GM12892 (cell line): ENCODE results near the gene DLG5.

Experiments
- DNase-seq: peaks from one replicate; pipeline ENCODE4 v3.0.0; 2011; ENCODE audit not compliant: insufficient read length
- FAIRE-seq: peaks from 2 replicates; lab custom pipeline; 2011; peaks lifted over from hg19 to GRCh38; lab: Jason Lieb, UNC
- POLR2A ChIP-seq: IDR thresholded peaks from 2 replicates; pipeline ENCODE4 v1.6.1; 2011; ENCODE audit warnings: low read depth, low read length, control low read depth
- POLR2AphosphoS5 ChIP-seq: IDR thresholded peaks from 2 replicates; pipeline ENCODE4 v1.6.1; 2011; ENCODE audit warnings: low read depth, low read length, control low read depth
- TAF1 ChIP-seq: IDR thresholded peaks from 2 replicates; pipeline ENCODE4 v1.6.1; 2011; ENCODE audit warnings: low read depth, mild to moderate bottlenecking, control low read depth, low read length, borderline replicate concordance

Gene DLG5

GRCh38 chr10:77943121-77943901 is 16.8 kb upstream of the DLG5 start:
- DNase-seq: no peak
- TF ChIP-seq POLR2AphosphoS5 (no peak), TAF1 (no peak), POLR2A (no peak)

DNA sequence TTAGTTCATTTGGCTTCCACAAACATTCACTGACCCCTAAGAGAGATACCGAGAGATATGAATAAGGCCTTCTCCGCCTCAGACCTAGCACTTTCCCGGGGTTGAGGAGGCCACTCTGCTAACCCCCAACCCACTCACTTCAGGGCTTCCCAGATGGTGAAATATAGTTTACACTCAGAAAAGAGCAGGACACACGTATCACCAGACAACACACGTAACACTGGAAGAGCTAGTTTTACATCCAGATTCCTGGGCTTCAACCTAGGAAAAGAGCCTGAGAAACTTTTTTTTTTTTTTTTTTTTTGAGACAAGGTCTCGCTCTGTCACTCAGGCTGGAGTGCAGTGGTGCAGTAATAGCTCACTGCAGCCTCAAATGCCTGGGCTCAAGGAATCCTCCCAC is 15.2 kb upstream of the DLG5 start:
- FAIRE-seq: no peak
- no peak for DNase-seq
- no peak for TF ChIP-seq POLR2AphosphoS5
- TF ChIP-seq TAF1: no peak
- TF ChIP-seq POLR2A: no peak

More at GRCh38 chr10:77943121-77943901, 16.8 kb upstream of the DLG5 start:
- FAIRE-seq: no peak

DNA sequence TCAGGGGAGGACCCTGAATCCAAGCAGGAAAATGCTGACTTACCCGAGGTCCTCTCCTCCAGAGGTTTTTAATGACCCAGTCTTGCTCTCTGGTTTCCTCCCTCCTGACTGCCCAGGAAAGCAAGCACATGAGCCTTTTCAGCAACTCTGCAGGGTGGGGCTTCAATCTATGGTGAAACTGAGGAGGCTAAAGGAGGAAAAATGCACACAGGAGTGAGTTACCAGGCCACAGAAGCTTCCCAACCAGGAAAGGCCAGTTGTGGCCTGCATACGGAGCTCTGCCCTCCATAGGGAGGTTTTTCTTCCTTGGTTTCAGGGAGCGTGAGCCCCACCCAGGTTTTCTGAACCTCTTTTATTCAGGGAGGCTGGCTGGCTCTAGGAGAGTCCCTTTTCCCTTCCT is 14.1 kb upstream of the DLG5 start:
- TF ChIP-seq POLR2A (no peak), POLR2AphosphoS5 (no peak), TAF1 (no peak)
- FAIRE-seq (no peak), DNase-seq (no peak)

GRCh38 chr10:77940225-77940624 is 13.7 kb upstream of the DLG5 start:
- no peak for DNase-seq
- no peak for FAIRE-seq
- TF ChIP-seq POLR2AphosphoS5: no peak
- TF ChIP-seq TAF1: no peak
- TF ChIP-seq POLR2A: no peak

- TF ChIP-seq POLR2AphosphoS5: no peak
- TF ChIP-seq TAF1: no peak
- TF ChIP-seq POLR2A: no peak
- FAIRE-seq (no peak), DNase-seq (no peak)
These were observed 13.0 kb upstream of the DLG5 start for GRCh38 chr10:77939561-77940001.

- no peak for TF ChIP-seq POLR2A
- DNase-seq (no peak), FAIRE-seq (no peak)
These were observed 10.4 kb upstream of the DLG5 start for GRCh38 chr10:77936697-77937567.

- TF ChIP-seq POLR2AphosphoS5 (no peak), POLR2A (no peak), TAF1 (no peak)
- FAIRE-seq (no peak), DNase-seq (no peak)
These were observed 5.6 kb upstream of the DLG5 start for GRCh38 chr10:77932016-77932715.

DNA sequence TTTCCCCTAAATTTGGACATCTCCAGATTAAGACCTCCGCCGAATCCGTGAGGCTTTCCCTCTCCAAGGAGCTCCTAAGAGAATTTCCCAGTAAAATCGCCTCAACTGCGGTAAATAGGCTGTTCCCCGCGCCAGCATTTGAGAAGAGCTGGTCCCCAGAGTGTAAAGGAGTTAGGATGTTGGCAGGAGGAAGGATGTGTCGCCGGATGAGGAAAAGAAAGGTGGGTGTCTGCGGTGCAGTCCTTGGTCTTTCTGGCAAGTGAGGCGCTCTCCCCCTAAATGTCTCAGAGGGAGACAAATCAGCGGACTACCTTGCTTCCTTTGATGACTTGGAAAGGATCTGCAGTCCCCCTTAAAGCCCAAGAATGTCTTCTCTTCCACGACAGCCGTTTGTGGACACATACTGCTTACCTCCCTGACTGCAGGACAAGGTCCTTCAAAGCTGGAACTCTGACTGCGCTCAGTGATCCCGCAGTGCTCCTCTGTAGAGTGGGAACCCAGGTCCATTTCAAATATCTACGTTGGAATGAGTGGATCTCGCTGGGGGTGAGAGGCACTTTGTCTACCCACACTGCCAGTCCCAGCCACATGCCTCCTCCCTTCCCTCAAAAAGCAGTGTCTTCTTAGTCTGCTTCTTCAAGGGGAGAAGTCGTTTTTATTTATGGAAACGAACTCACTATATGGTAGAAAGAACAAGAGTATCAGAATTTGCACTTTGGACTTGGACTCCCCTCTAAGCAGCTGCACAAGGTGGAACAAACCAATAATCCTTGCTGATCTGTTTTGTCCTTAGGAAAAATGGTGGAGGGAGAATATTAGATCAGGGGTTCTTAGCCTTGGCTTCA is 1.1 kb upstream of the DLG5 start:
- no peak for TF ChIP-seq POLR2AphosphoS5
- no peak for TF ChIP-seq POLR2A
- no peak for TF ChIP-seq TAF1
- no peak for FAIRE-seq
- no peak for DNase-seq

DNA sequence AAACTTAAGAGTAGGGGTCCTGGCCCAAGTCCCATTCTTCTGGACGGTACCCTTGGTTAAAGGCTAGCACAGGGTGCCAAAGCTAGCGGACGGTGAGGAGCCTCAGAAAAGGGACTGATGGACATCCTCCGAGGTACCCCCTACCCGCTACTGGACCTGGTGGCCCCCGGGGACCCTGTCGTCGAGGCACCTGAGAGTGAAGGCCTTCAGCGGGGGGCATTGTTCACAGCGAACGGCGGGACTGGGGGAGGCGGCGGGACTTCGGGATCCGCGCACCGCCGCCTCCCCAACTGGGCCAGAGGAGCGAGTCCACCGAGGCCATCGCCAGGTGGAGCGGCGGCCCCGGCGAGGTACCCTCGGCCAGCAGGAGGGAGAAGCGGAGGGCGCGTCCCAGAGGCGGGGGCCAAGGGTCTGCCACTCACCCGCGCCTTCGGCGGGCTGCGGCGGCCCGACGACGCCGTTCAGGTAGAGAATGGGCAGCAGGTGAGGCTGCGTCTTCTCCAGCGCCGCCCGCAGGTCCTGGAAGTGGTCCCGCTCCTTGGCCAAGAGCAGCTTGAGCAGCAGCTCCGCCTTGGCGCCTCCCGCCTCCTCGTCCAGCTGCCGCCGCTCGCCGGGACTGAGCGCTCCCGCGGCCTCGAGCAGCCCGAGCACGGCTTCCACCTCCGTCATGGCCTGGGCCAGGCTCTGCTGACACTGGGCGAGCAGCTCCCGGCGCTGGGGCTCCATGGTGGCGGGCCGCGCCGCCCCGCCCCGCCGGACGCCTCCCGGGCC is 575 bp downstream of the DLG5 start:
- TF ChIP-seq POLR2A: no peak
- no peak for TF ChIP-seq TAF1
- no peak for TF ChIP-seq POLR2AphosphoS5
- FAIRE-seq (no peak), DNase-seq (peak; percentile 42)

DNA sequence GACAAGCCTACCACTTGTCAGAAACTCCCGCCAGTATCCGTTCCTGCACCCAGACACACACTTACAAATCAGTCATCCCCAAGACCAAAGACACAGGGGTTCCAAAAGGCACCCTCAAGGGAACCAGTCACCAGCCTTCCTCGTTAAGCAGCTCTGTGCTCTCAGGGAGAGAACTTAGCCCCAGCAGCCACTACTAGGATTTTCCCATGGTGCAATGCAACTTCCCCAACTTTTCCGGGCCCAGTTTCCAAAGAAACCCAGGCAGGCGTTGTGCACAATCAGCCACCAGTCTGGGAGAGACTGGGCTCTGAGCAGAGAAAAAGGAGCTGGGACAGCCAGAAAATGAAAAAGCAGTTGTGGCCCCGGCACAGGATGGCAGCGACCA is 1.2 kb downstream of the DLG5 start:
- FAIRE-seq (no peak), DNase-seq (no peak)
- TF ChIP-seq TAF1 (no peak), POLR2A (no peak), POLR2AphosphoS5 (no peak)

- TF ChIP-seq POLR2AphosphoS5: no peak
- FAIRE-seq (no peak), DNase-seq (no peak)
These were observed 3.9 kb downstream of the DLG5 start for GRCh38 chr10:77922566-77923179.
